Thoracic aorta (tissue), 2 donors: ENCODE data around the gene DNAJC5. TPM values are rescaled to one million over a fixed set of nuclear protein-coding genes. Genes with fewer than 3 reads are reported as not detected.
"Not testable (repeated sequence)": the region's sequence is repeated elsewhere in the genome, so short reads cannot be mapped to it uniquely, and the experiment has no call there.

ENCODE experiments used
- ATAC-seq: fragments of 150-250 bp; one replicate; pipeline ENCODE4 v1.8.0; 2017; ENCODE audit warnings: low read depth; ENCODE audit not compliant: insufficient number of reproducible peaks, low FRiP score
- DNase-seq: peaks from one replicate; pipeline ENCODE4 v3.0.0-alpha.2; 2020; ENCODE audit warnings: low spot score
- H3K27ac ChIP-seq, 2 donors: fragments of 200-600 bp; sonication (generic); 1 replicate in 1 of 2; 2 replicates in 1 of 2; pipeline ENCODE4 v1.5.1; 2016; ENCODE audit warnings: mild to moderate bottlenecking in 2 of 2, moderate library complexity in 2 of 2
- H3K27me3 ChIP-seq: fragments of 200-600 bp; sonication (generic); replicated peaks from 2 replicates; pipeline ENCODE4 v1.6.0; 2016; ENCODE audit warnings: mild to moderate bottlenecking; ENCODE audit not compliant: insufficient read depth
- H3K36me3 ChIP-seq: fragments of 200-600 bp; sonication (generic); one replicate; pipeline ENCODE4 v1.5.1; 2016
- H3K4me1 ChIP-seq, 2 donors: fragments of 200-600 bp; sonication (generic); 1 replicate in 1 of 2; 2 replicates in 1 of 2; pipeline versions ENCODE4 v1.5.1 to v1.6.0; 2016; ENCODE audit warnings: low read depth in 2 of 2, mild to moderate bottlenecking in 1 of 2; ENCODE audit not compliant: control insufficient read depth in 1 of 2
- H3K4me3 ChIP-seq: fragments of 200-600 bp; sonication (generic); 2 replicates; pipeline ENCODE4 v1.5.1; 2016; ENCODE audit warnings: mild to moderate bottlenecking
- H3K9me3 ChIP-seq: fragments of 200-600 bp; sonication (generic); 2 replicates; pipeline ENCODE4 v1.5.1; 2016
- total RNA-seq, 2 donors: library from RNA; depleted of rRNA; stranded (reverse); fragments of >200 nt; gene quantifications; one replicate each; pipeline versions ENCODE4 v1.1.0 to v1.2.3, GENCODE V29; 2016
- TF ChIP-seq, protein P1 (sequence below): fragments of 200-600 bp; sonication (generic); IDR thresholded peaks from one replicate; pipeline ENCODE4 v1.5.1; 2019; ENCODE audit warnings: antibody characterized with exemption

The DNAJC5 gene
- total RNA-seq, 2 donors from 2014 or later, result 48.5 to 61.2 TPM

DNA sequence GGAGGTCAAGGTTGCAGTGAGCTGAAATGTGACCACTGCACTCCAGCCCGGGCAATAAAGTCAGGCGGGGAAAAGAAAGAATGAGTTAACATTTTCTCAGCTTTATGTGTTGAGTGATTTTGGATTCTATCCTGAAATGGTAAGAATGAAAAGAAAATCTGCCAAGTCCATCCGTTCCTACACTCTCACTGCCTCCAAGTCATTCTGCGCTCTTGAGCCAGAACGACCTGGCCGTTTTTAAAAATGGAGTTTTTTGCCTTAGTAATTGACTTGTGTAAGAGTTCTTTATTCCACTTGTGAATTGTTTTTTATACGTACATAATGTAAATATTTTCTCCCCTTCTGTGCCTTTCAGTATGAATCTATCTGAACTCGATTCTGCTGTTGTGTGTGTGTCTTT lies 28.7 kb downstream of the DNAJC5 start:
- DNase-seq (no peak), ATAC-seq (no peak)
- TF ChIP-seq, protein P1, sequence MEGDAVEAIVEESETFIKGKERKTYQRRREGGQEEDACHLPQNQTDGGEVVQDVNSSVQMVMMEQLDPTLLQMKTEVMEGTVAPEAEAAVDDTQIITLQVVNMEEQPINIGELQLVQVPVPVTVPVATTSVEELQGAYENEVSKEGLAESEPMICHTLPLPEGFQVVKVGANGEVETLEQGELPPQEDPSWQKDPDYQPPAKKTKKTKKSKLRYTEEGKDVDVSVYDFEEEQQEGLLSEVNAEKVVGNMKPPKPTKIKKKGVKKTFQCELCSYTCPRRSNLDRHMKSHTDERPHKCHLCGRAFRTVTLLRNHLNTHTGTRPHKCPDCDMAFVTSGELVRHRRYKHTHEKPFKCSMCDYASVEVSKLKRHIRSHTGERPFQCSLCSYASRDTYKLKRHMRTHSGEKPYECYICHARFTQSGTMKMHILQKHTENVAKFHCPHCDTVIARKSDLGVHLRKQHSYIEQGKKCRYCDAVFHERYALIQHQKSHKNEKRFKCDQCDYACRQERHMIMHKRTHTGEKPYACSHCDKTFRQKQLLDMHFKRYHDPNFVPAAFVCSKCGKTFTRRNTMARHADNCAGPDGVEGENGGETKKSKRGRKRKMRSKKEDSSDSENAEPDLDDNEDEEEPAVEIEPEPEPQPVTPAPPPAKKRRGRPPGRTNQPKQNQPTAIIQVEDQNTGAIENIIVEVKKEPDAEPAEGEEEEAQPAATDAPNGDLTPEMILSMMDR, result no peak
- no peaks in the 10 kb centered on the region for H3K27me3 ChIP-seq
- H3K9me3 ChIP-seq, result no peaks in the 10 kb centered on the region
- H3K4me1 ChIP-seq, result peaks cover 0 to 8% of the 10 kb centered on the region in 2 donors
- no peak overlapping the region for H3K4me3 ChIP-seq
- H3K27ac ChIP-seq, result no peak overlapping the region
- H3K36me3 ChIP-seq, result peaks cover 11% of the 10 kb centered on the region

DNA sequence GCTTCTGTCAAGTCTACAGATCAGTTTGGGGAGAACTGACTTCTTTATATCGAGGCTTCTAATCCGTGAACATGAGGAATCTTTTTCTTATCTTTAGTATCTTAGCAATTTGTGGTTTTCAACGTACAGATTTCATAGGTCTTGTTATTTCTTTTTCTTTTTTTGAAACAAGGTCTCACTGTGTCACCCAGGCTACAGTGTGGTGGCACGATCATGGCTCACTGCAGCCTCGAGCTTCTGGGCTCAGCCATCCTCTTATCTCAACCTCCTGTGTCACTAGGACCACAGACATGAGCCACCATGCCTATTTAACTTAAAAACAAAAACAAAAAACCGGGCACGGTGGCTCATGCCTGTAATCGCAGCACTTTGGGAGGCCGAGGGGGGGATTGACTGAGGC lies 29.3 kb downstream of the DNAJC5 start:
- H3K36me3 ChIP-seq, result peaks cover 14% of the 10 kb centered on the region
- DNase-seq (no peak), ATAC-seq (no peak)
- no peak overlapping the region for H3K4me3 ChIP-seq
- TF ChIP-seq, protein P1, result no peak
- H3K27me3 ChIP-seq, result no peaks in the 10 kb centered on the region
- peaks cover 0 to 8% of the 10 kb centered on the region in 2 donors for H3K4me1 ChIP-seq
- H3K9me3 ChIP-seq, result no peaks in the 10 kb centered on the region
- no peak overlapping the region for H3K27ac ChIP-seq

DNA sequence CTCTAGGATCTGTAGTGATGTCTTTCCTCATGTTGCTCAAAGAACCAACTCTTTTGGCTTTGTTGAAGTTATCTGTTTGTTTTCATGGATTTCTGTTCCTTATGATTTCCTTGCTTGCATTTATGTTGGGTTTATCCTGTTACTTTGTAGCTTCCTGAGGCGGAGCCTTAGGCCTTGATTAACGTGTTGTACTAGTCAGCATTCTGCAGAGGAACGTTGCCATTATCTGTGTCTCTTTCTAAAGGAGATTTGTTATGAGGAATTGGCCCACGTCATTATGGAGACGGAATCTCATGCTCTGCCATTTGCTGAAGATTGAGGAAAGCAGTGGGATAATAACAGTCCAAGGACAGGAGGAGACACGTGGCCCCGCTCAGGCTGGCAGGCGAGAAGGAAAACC lies 31.4 kb downstream of the DNAJC5 start:
- peaks cover 33% of the 10 kb centered on the region for H3K36me3 ChIP-seq
- ATAC-seq (no peak), DNase-seq (no peak)

DNA sequence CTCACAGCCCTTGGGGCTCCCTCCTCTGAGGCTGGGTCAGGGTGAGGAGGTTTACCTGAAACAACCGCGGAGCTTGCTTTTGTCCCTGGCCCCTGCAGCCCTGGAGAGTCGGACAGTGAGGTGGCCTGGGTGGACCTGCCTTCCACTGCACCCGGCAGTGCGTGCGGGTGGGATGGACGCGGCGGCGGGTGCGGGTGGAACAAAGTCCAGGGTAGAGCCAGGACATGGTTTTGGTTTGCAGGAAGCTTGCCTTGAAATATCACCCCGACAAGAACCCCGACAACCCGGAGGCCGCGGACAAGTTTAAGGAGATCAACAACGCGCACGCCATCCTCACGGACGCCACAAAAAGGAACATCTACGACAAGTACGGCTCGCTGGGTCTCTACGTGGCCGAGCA lies 34.1 kb downstream of the DNAJC5 start:
- Histone ChIP-seq H3K9me3 (no peaks in the 10 kb centered on the region), H3K4me1 (peaks cover 0 to 4% of the 10 kb centered on the region in 2 donors), H3K27ac (no peak overlapping the region), H3K36me3 (peaks cover 47% of the 10 kb centered on the region), H3K4me3 (no peak overlapping the region), H3K27me3 (no peaks in the 10 kb centered on the region)
- TF ChIP-seq, protein P1, result no peak
- ATAC-seq, result no peak
- no peak for DNase-seq

More for the DNA sequence above, 31.4 kb downstream of the DNAJC5 start:
- no peaks in the 10 kb centered on the region for H3K9me3 ChIP-seq
- TF ChIP-seq, protein P1, result no peak
- no peak overlapping the region for H3K4me3 ChIP-seq
- peaks cover 0 to 8% of the 10 kb centered on the region in 2 donors for H3K4me1 ChIP-seq
- H3K27ac ChIP-seq, result no peak overlapping the region
- no peaks in the 10 kb centered on the region for H3K27me3 ChIP-seq

DNA sequence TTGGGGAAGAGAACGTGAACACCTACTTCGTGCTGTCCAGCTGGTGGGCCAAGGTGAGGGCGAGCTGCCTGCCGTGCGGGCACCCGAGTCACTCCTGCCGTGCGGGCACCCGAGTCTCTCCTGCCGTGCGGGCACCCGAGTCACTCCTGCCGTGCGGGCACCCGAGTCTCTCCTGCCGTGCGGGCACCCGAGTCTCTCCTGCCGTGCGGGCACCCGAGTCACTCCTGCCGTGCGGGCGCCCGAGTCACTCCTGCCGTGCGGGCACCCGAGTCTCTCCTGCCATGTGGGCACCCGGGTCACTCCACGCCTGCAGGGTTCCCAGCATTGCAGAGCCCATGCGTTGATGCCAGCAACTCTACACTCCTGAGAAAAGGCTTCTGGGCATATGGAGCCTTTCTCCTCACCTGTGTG lies 34.6 kb downstream of the DNAJC5 start:
- H3K4me1 ChIP-seq, DNase-seq, H3K27ac ChIP-seq, ATAC-seq, H3K4me3 ChIP-seq, H3K9me3 ChIP-seq, H3K27me3 ChIP-seq: not testable (repeated sequence)
- peaks cover 47% of the 10 kb centered on the region for H3K36me3 ChIP-seq

DNA sequence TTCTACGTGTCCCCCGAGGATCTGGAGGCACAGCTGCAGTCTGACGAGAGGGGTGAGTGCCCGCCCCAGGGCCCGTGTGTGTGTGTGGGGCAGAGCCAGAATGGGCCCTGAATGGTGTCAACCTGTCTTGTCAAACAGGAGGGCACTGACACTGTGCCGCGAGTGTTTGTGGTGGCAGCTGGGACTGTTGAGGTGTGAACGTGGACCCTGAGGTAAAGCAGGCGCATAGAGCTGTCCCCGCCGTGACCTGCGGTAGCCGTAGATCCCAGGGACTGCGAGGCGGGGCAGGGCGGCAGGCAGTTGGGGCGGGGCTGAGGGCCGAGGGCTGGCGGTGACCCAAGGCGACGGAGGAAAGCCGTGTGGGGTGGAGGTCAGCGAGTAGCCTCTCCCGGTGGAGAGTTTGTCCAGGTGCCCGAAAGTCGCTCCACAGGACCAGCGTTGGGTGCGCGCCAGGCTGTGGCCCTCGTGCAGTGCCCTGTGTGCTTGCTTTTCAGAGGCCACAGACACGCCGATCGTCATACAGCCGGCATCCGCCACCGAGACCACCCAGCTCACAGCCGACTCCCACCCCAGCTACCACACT lies 36.1 kb downstream of the DNAJC5 start:
- H3K36me3 ChIP-seq, result peaks cover 55% of the 10 kb centered on the region
- H3K4me3 ChIP-seq, result no peak overlapping the region
- no peaks in the 10 kb centered on the region for H3K4me1 ChIP-seq
- H3K9me3 ChIP-seq, result no peaks in the 10 kb centered on the region
- TF ChIP-seq, protein P1, result no peak
- no peak for DNase-seq
- ATAC-seq, result no peak
- H3K27me3 ChIP-seq, result no peaks in the 10 kb centered on the region
- no peak overlapping the region for H3K27ac ChIP-seq
